Measurements from ENCODE around the gene RASGRP3.

Gene RASGRP3

DNA sequence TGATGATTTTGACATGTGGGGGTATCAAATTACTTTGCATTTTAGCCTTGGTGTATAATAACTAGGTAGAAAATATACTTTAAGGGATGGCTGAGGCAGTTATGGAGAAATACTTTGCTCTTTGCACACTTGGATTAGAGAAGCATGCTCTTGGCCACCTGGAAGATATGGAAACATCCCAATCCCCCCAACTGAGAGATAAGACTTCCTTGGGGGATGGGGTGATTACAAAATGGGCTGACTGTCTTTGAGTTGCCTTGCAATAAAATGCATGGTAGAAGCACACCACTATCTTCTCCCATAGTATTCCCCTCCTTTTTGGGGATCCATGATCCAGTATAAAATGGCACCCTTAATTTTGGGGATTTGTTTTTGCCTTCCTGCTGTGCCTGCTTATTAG lies 137.7 kb downstream of the RASGRP3 start:
- in situ Hi-C loops (cut with HindIII; ENCODE audit: low sequenced_read_pairs) = no loop called here

All from endothelial cell of hepatic sinusoid (primary cell).